ENCODE measurements around the gene LRRC7. TPM values are rescaled to one million over a fixed set of nuclear protein-coding genes. Genes with fewer than 3 reads are reported as not detected.

The LRRC7 gene
- total RNA-seq, 4 donors from 2014 or later, result under 0.01 TPM; not detected in 3

GRCh38 chr1:70090875-70091274, 523.2 kb downstream of the LRRC7 start:
- no peak for DNase-seq
- H3K27me3 ChIP-seq, result no peaks in the 10 kb centered on the region
- WGBS, 2 donors, result 66 to 84% methylated on average over 2 of the region's 2 CpGs
- H3K27ac ChIP-seq, result no peak overlapping the region
- no peaks in the 10 kb centered on the region for H3K9me3 ChIP-seq
- TF ChIP-seq CTCF (IDR thresholded peaks at IDR 0.05) (no peak), POLR2A (IDR thresholded peaks at IDR 0.05) (no peak)
- H3K4me1 ChIP-seq, result no peaks in the 10 kb centered on the region
- no peaks in the 10 kb centered on the region for H3K36me3 ChIP-seq
- intact Hi-C loops (cut with DNase I), result no loop called here
- no peak overlapping the region for H3K4me3 ChIP-seq

- H3K9me3 ChIP-seq, result no peaks in the 10 kb centered on the region
- no peaks in the 10 kb centered on the region for H3K36me3 ChIP-seq
- H3K4me1 ChIP-seq, result no peaks in the 10 kb centered on the region
- DNase-seq, result no peak
- H3K27ac ChIP-seq, result no peak overlapping the region
- intact Hi-C loops (cut with DNase I), result no loop called here
- H3K4me3 ChIP-seq, result no peak overlapping the region
- H3K27me3 ChIP-seq, result no peaks in the 10 kb centered on the region
- TF ChIP-seq CTCF (IDR thresholded peaks at IDR 0.05) (no peak), POLR2A (IDR thresholded peaks at IDR 0.05) (no peak)
Measured at GRCh38 chr1:70091811-70092210, 524.1 kb downstream of the LRRC7 start.

DNA sequence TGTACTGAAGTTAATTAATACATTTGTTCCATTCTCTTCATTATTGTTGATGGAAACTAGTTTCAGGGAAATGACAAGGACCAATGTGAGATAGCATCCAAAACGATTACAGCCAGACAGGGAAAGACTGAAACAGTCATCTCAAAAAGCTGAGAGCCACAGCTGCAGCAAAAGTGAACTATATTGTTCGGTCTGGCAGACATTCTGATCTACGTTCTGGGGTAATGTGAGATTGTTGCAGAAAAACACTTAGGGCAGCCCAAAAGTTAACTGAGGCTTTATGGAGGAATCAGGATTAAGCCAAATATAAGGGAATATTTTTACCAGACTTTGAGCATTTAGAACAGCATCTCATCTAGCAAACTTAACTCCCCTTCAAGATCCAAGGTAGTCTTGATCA, 524.8 kb downstream of the LRRC7 start:
- Histone ChIP-seq H3K27ac (no peak overlapping the region), H3K4me1 (no peaks in the 10 kb centered on the region), H3K27me3 (no peaks in the 10 kb centered on the region), H3K36me3 (no peaks in the 10 kb centered on the region), H3K4me3 (no peak overlapping the region), H3K9me3 (no peaks in the 10 kb centered on the region)
- 60 to 67% methylated on average over 3 of the region's 3 CpGs for WGBS, 2 donors
- TF ChIP-seq POLR2A (IDR thresholded peaks at IDR 0.05) (no peak), CTCF (IDR thresholded peaks at IDR 0.05) (no peak)
- no peak for DNase-seq
- intact Hi-C loops (cut with DNase I), result no loop called here

DNA sequence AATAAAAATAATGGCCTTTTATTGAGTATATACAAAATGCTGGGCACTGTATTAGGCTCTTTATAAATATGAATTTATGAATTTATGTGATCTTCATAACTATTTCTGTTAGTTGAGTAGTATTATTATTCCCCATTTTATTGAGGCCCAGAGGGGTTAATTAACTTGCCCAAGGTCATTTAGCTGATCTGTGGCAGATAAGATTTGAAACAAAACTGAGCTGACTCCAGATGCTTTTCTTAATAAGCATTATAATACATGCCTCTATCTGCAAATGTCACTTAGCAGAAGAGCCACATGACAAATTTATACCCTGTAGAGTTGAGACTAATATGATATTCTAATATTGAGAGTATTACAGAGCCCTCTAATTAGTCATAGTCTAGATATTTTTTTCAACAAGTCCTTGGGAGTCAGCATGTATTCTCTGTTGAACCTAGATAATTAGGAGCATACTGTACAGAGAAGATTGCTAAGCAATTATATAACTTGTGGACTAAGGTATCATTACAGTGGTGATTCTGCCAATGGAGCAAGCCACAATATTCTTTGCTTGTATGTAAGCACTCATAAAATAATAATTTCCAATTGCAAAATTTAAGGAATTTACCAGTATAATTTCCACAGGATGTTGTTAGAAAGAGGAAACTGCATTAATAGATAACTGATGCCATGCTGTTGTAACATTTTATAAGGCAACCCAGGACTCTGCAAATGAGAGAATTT, 525.7 kb downstream of the LRRC7 start:
- Histone ChIP-seq H3K9me3 (no peaks in the 10 kb centered on the region), H3K4me1 (no peaks in the 10 kb centered on the region), H3K27me3 (no peaks in the 10 kb centered on the region), H3K36me3 (no peaks in the 10 kb centered on the region), H3K27ac (no peak overlapping the region), H3K4me3 (no peak overlapping the region)
- intact Hi-C loops (cut with DNase I), result no loop called here
- TF ChIP-seq CTCF (IDR thresholded peaks at IDR 0.05) (no peak), POLR2A (IDR thresholded peaks at IDR 0.05) (no peak)
- no peak for DNase-seq

- Histone ChIP-seq H3K4me3 (no peak overlapping the region), H3K27ac (no peak overlapping the region), H3K27me3 (no peaks in the 10 kb centered on the region), H3K4me1 (no peaks in the 10 kb centered on the region), H3K9me3 (no peaks in the 10 kb centered on the region), H3K36me3 (no peaks in the 10 kb centered on the region)
- DNase-seq, result no peak
- WGBS, 2 donors, result 43 to 65% methylated on average over 2 of the region's 2 CpGs
- TF ChIP-seq POLR2A (IDR thresholded peaks at IDR 0.05) (no peak), CTCF (IDR thresholded peaks at IDR 0.05) (no peak)
- intact Hi-C loops (cut with DNase I), result no loop called here
Measured at GRCh38 chr1:70101231-70101630, 533.5 kb downstream of the LRRC7 start.

All from esophagus squamous epithelium (tissue), 5 donors.